ENCODE data around the gene DNAJB13.

DNAJB13 gene

DNA sequence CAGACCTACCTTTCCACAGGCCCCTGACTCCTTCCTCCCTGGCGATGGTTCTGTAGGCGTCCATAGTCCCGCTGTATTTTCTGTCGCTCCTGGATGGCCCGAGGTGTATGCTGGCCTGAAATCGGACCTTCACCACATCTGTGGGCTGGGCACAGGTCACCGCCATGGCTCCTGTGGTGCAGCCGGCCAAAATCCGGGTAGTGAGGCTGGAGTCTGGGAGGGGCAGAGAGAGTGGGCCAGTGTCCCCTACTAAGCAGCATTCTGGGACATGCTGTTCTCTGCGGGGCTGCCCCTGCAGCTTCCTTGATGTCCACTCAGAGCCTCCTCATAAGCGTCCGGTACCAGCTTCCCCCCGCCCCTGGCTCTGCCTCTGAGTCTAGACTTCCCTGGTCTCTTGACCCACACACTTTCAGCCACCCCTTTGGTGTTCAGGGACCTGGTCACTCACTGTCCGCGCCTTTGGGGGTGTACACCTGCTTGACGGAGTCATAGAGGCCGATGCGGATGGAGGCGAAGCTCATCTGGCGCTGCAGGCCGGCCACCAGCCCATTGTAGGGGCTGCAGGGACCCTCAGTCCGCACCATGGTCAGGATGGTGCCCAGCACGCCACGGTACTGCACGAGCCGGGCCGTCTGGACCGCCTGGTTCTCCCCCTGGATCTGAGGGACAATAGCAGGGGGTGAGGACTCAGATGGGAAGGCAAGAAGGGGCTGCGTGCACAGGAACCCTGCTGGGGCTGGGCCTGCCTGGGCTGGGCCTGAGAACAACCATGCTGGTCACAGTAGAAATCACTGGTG is 55.1 kb downstream of the DNAJB13 start:
- in situ Hi-C loops (cut with MboI; ENCODE audit: low sequenced_read_pairs), result no loop called here
- no peaks in the 10 kb centered on the region for H3K27me3 ChIP-seq (ENCODE audit: low read depth)
- H3K36me3 ChIP-seq (replicated peaks), result no peaks in the 10 kb centered on the region
- no peaks in the 10 kb centered on the region for H3K9me3 ChIP-seq
- no peak overlapping the region for H3K4me3 ChIP-seq
- no peak for DNase-seq (ENCODE audit: low spot score in 2 of 2)
- H3K4me1 ChIP-seq, result no peaks in the 10 kb centered on the region

DNA sequence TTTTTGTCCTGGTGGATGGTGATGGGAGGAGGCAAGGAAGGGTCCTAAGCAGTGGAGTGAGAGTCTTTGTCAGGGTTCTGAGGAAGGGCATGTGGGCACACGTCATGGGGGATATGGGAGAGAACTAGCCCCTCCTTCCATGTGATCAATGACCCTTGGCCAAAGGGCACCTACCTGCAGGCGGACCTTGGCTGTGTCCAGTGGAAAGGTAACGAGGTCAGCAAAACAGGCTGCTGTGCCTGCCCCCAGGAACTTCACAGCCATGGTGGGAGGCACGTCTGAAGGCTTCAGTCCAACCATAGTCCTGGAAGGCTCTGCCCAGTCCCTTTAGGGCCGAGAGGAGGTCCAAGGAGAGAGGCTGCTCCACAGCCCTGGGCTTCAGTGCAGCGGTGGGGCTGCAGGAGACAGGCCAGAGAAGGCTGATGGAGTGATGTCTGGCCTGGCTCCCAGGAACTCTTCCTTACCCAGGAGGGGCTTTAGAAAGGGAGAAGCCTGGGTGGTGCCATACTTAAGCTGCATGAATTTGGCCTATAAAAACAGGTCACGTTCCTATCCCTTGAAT is 56.0 kb downstream of the DNAJB13 start:
- Histone ChIP-seq H3K4me3 (no peak overlapping the region), H3K4me1 (no peaks in the 10 kb centered on the region), H3K27me3 (ENCODE audit: low read depth) (no peaks in the 10 kb centered on the region), H3K36me3 (replicated peaks) (no peaks in the 10 kb centered on the region), H3K9me3 (no peaks in the 10 kb centered on the region)
- in situ Hi-C loops (cut with MboI; ENCODE audit: low sequenced_read_pairs), result no loop called here
- no peak for DNase-seq (ENCODE audit: low spot score in 2 of 2)

DNA sequence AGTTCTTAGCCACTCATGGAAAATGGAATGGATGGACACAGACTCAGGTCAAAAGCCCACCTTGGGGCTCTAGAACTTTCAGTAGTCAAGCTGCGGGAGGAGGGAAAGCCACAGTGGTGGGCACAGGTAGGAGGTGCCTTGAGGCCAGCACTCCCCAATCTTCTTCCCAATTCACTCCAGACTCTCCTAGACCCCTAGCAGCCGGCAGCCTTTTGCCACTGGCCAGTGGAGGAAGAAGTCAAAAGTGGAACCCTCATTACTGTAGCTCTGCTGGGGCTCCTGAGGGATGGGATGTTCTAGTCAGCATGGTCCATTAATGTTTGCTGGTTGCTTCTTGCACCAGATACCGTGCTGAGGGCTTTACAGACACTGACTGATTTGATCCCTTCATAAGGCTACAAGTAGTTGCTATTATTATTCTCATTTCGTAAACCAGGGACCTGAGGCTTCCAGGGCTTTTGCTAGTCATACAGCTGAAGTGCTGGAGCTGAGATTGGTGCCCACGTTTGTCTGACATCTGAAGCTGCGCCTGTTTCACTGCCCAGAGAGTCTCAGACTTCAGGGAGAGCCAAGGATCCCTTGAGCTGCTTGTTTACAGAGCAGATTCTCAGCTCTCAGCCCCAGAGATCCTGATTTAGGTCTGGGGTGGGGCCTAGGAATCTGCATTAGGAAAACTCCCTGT is 57.0 kb downstream of the DNAJB13 start:
- Histone ChIP-seq H3K4me3 (no peak overlapping the region), H3K9me3 (no peaks in the 10 kb centered on the region), H3K27me3 (ENCODE audit: low read depth) (no peaks in the 10 kb centered on the region), H3K36me3 (replicated peaks) (no peaks in the 10 kb centered on the region), H3K4me1 (no peaks in the 10 kb centered on the region)
- no peak for DNase-seq (ENCODE audit: low spot score in 2 of 2)
- in situ Hi-C loops (cut with MboI; ENCODE audit: low sequenced_read_pairs), result no loop called here

DNA sequence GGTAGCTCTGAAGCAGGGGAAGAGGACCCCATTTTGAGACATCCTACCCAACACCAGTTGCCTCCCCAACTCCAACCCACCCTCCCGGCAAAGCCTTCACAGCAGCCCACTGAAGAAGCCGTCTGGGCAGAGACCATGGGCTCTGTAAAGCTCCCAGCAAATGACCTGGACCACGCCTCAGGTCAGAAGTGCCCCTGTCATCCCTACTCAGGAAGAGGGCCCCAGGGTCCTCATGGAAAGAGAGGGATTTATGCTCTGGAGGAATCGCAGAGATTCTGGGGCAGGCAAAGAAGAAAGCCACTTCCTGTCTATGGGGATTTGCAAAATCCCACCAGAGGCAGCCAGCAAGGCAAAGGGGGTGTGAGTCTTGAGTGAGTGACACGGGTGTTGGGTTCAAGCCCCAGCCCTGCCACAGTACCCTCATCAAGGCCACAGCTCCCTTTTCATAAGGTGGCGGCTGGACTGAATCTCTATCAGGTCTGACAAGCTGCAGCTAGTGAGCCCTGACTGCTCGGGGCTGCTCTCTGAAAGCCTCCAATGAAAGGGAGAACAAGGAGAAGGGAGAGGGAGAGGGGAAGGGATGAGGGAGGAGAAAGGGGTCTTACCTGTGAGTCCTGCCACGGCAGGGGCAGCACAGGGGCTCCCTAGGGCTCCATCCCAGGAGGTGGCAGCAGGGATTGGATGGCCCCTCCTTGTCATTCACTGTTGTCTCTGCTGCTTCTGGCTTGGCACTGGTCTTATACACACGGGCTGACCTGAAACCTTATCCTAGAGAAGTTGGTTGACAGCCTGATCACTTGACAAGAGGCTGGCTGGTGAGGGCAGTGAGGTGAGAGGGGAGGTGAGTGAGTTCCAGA is 57.8 kb downstream of the DNAJB13 start, which contains the start of gene UCP3:
TSS of gene UCP3 (minus strand) at position 713 of the 857 bp plus-strand sequence. CDS start 2,043 bp downstream, outside the sequence.
- H3K27me3 ChIP-seq (ENCODE audit: low read depth), result no peaks in the 10 kb centered on the region
- H3K9me3 ChIP-seq, result no peaks in the 10 kb centered on the region
- H3K4me1 ChIP-seq, result no peaks in the 10 kb centered on the region
- in situ Hi-C loops (cut with MboI; ENCODE audit: low sequenced_read_pairs), result no loop called here
- DNase-seq (ENCODE audit: low spot score in 2 of 2), result no peak
- no peaks in the 10 kb centered on the region for H3K36me3 ChIP-seq (replicated peaks)
- H3K4me3 ChIP-seq, result no peak within 1 kb of the TSS

GRCh38 chr11:74009230-74009547 is 58.4 kb downstream of the DNAJB13 start:
- no peaks in the 10 kb centered on the region for H3K4me1 ChIP-seq
- no peak for DNase-seq (ENCODE audit: low spot score in 2 of 2)
- H3K36me3 ChIP-seq (replicated peaks), result no peaks in the 10 kb centered on the region
- no peak overlapping the region for H3K4me3 ChIP-seq
- H3K27me3 ChIP-seq (ENCODE audit: low read depth), result no peaks in the 10 kb centered on the region
- in situ Hi-C loops (cut with MboI; ENCODE audit: low sequenced_read_pairs), result no loop called here
- H3K9me3 ChIP-seq, result no peaks in the 10 kb centered on the region

GRCh38 chr11:74009675-74010305 is 59.0 kb downstream of the DNAJB13 start:
- in situ Hi-C loops (cut with MboI; ENCODE audit: low sequenced_read_pairs), result no loop called here
- no peaks in the 10 kb centered on the region for H3K36me3 ChIP-seq (replicated peaks)
- H3K27me3 ChIP-seq (ENCODE audit: low read depth), result no peaks in the 10 kb centered on the region
- DNase-seq (ENCODE audit: low spot score in 2 of 2), result no peak
- H3K9me3 ChIP-seq, result no peaks in the 10 kb centered on the region
- H3K4me1 ChIP-seq, result no peaks in the 10 kb centered on the region
- no peak overlapping the region for H3K4me3 ChIP-seq

GRCh38 chr11:74010306-74011300 is 59.8 kb downstream of the DNAJB13 start:
- H3K4me1 ChIP-seq, result no peaks in the 10 kb centered on the region
- H3K4me3 ChIP-seq, result no peak overlapping the region
- H3K27me3 ChIP-seq (ENCODE audit: low read depth), result no peaks in the 10 kb centered on the region
- in situ Hi-C loops (cut with MboI; ENCODE audit: low sequenced_read_pairs), result no loop called here
- DNase-seq (ENCODE audit: low spot score in 2 of 2), result no peak
- H3K9me3 ChIP-seq, result no peaks in the 10 kb centered on the region
- no peaks in the 10 kb centered on the region for H3K36me3 ChIP-seq (replicated peaks)

GRCh38 chr11:74011360-74012073 is 60.7 kb downstream of the DNAJB13 start:
- H3K9me3 ChIP-seq, result no peaks in the 10 kb centered on the region
- in situ Hi-C loops (cut with MboI; ENCODE audit: low sequenced_read_pairs), result no loop called here
- H3K4me3 ChIP-seq, result no peak overlapping the region
- no peaks in the 10 kb centered on the region for H3K4me1 ChIP-seq
- H3K36me3 ChIP-seq (replicated peaks), result peaks cover under 1% of the 10 kb centered on the region; the same call in 1 of the 2 replicates
- H3K27me3 ChIP-seq (ENCODE audit: low read depth), result no peaks in the 10 kb centered on the region
- no peak for DNase-seq (ENCODE audit: low spot score in 2 of 2)

DNA sequence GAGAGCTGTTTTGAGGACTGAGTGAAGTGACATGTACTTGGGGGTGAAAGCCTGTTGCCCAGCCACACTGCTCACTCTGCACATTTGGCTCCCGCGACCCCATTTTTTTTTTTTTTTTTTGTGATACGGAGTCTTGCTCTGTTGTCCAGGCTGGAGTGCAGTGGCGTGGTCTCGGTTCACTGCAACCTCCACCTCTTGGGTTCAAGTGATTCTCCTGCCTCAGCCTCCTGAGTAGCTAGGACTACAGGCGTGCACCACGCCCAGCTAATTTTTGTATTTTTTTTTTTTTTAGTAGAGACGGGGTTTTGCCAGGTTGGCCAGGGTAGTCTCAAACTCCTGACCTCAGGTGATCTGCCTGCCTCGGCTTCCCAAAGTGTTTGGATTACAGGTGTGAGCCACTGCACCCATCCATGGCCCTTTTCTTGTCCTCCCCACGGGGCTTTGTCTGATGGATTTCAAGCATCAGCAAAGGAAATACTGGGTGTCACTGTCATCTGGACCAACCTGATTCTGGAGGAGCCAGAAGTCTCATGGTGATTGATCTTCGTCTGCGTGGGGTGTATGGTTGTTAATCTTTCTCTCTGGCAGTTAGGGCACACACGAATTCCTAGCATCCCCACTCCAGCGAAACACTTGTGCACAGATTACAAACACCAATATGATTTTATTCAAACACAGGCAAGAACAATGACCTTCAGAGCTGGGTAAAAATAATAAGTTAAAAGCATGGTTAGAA is 61.4 kb downstream of the DNAJB13 start:
- H3K4me3 ChIP-seq, result no peak overlapping the region
- H3K36me3 ChIP-seq (replicated peaks), result peaks cover 3% of the 10 kb centered on the region; the same call in 1 of the 2 replicates
- no peak for DNase-seq (ENCODE audit: low spot score in 2 of 2)
- H3K4me1 ChIP-seq, result no peaks in the 10 kb centered on the region
- in situ Hi-C loops (cut with MboI; ENCODE audit: low sequenced_read_pairs), result no loop called here
- no peaks in the 10 kb centered on the region for H3K9me3 ChIP-seq
- no peaks in the 10 kb centered on the region for H3K27me3 ChIP-seq (ENCODE audit: low read depth)

DNA sequence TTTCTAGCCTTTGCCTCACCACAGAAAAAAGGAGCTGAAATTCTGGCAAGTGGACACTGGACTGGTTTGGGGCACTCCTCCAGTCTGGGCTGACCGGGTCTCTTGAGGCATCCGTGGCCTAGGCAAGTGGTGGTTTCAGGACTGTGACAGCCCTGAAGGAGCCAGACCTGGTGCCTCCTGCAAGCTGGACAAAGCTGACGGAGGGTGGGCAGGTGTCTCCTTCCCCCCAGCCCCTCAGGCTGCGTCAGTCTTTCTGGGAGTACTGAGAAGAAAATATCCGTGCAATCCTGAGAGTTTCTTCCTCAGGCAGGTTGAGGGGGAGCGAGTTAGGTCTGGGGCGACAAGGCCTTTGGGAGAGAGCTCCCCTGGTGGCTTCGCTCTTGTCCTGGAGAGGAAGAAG is 62.3 kb downstream of the DNAJB13 start:
- in situ Hi-C loops (cut with MboI; ENCODE audit: low sequenced_read_pairs), result no loop called here
- Histone ChIP-seq H3K27me3 (ENCODE audit: low read depth) (no peaks in the 10 kb centered on the region), H3K36me3 (replicated peaks) (peaks cover 3% of the 10 kb centered on the region; the same call in 1 of the 2 replicates), H3K9me3 (no peaks in the 10 kb centered on the region), H3K4me1 (no peaks in the 10 kb centered on the region), H3K4me3 (no peak overlapping the region)
- DNase-seq (ENCODE audit: low spot score in 2 of 2), result no peak

DNA sequence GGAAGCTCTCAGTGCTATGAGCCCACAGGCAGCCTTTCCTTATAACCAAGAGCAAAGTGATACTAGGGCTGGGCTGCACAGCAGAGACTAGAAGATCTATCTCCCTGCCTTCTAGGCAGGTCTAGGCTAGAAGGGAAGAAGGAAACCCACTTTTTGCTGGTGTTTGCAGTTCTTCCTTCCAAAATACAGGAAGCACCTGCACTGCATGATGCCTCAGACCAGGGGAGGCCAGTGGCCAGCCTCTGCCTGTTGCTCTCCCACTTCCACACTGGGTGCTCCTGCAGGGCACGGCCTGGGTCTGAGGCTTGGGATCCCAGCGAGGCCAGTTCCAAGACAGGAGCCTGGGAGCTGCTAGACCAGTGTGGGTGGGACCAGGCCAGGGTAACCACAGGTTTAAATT is 64.1 kb downstream of the DNAJB13 start:
- DNase-seq (ENCODE audit: low spot score in 2 of 2), result no peak
- Histone ChIP-seq H3K36me3 (replicated peaks) (peaks cover 3% of the 10 kb centered on the region; the same call in 1 of the 2 replicates), H3K9me3 (no peaks in the 10 kb centered on the region), H3K27me3 (ENCODE audit: low read depth) (no peaks in the 10 kb centered on the region), H3K4me1 (no peaks in the 10 kb centered on the region), H3K4me3 (no peak overlapping the region)
- in situ Hi-C loops (cut with MboI; ENCODE audit: low sequenced_read_pairs), result no loop called here
